Transverse colon (tissue), 4 donors: ENCODE measurements around the gene OLFML3.

Experiments used
- CTCF ChIP-seq, 5 experiments: fragments of 200-600 bp in 3 of 5; fragments of 450-650 bp in 2 of 5; sonication (generic) in 3 of 5; IDR thresholded peaks; 1 replicate in 2 of 5; 2 replicates in 3 of 5; pipeline ENCODE4 v1.5.1; 2016 to 2017; ENCODE audit warnings: antibody characterized with exemption in 5 of 5, inconsistent platforms in 3 of 5, mild to moderate bottlenecking in 2 of 5, moderate library complexity in 1 of 5
- EP300 ChIP-seq: sonication (generic); formaldehyde crosslinking; IDR thresholded peaks from one replicate; pipeline ENCODE4 v1.6.1; 2017; ENCODE audit warnings: antibody characterized with exemption, low read depth
- POLR2AphosphoS5 ChIP-seq, 3 donors: sonication (generic); formaldehyde crosslinking; IDR thresholded peaks; one replicate each; pipeline ENCODE4 v1.6.1; 2016; ENCODE audit warnings: antibody characterized with exemption in 3 of 3

- no peak for TF ChIP-seq POLR2AphosphoS5 (IDR thresholded peaks at IDR 0.05)
- no peak for TF ChIP-seq CTCF (IDR thresholded peaks at IDR 0.05)
- TF ChIP-seq EP300 = no peak
Measured at GRCh38 chr1:113975211-113975895, 3.9 kb upstream of the OLFML3 start.
